HTR-8/SVneo (cell line): ENCODE measurements around the gene NAT16.
"Not testable (repeated sequence)": the region's sequence is repeated elsewhere in the genome, so short reads cannot be mapped to it uniquely, and the experiment has no call there.

Experiments
- DNase-seq: peaks from one replicate; pipeline ENCODE4 v3.0.0; 2011; ENCODE audit warnings: low spot score, mixed read lengths; ENCODE audit not compliant: insufficient read length
- FAIRE-seq: peaks from 2 replicates; lab custom pipeline; 2011; peaks lifted over from hg19 to GRCh38; lab: Jason Lieb, UNC

NAT16 gene

GRCh38 chr7:101132626-101133600 is 47.2 kb downstream of the NAT16 start:
- FAIRE-seq, DNase-seq: not testable (repeated sequence)

- DNase-seq, result no peak
- no peak for FAIRE-seq
These were observed 50.4 kb downstream of the NAT16 start for GRCh38 chr7:101129603-101130117.

- FAIRE-seq (no peak), DNase-seq (no peak)
These were observed 51.9 kb downstream of the NAT16 start for GRCh38 chr7:101128040-101128834.

GRCh38 chr7:101127460-101128039 is 52.5 kb downstream of the NAT16 start:
- no peak for DNase-seq
- no peak for FAIRE-seq

GRCh38 chr7:101126651-101127459 is 53.2 kb downstream of the NAT16 start, which contains the start of gene SERPINE1:
TSS of gene SERPINE1 (plus strand) at chr7:101127104. CDS start at chr7:101128394, 1,290 bp downstream.
- no peak for FAIRE-seq
- peak; percentile 84 for DNase-seq

- FAIRE-seq (no peak), DNase-seq (no peak)
These were observed 54.0 kb downstream of the NAT16 start for GRCh38 chr7:101125989-101126650.

- DNase-seq (no peak), FAIRE-seq (no peak)
These were observed 55.6 kb downstream of the NAT16 start for GRCh38 chr7:101124376-101125056.

GRCh38 chr7:101123703-101124068 is 56.4 kb downstream of the NAT16 start:
- no peak for DNase-seq
- FAIRE-seq, result no peak

- DNase-seq (no peak), FAIRE-seq (no peak)
These were observed 57.0 kb downstream of the NAT16 start for GRCh38 chr7:101122933-101123702.

- DNase-seq, result no peak
- FAIRE-seq, result no peak
These were observed 57.8 kb downstream of the NAT16 start for GRCh38 chr7:101121991-101122932.

- not testable (repeated sequence) for FAIRE-seq, DNase-seq
These were observed 58.5 kb downstream of the NAT16 start for GRCh38 chr7:101121631-101121990.
